GM10248 (cell line): ENCODE measurements around the gene RDH16.

Experiments used
- CTCF ChIA-PET: fragments of 300-600 bp; sonication (Branson Sonifier 250); formaldehyde crosslinking; extraction: SDS; loops from one replicate; lab custom pipeline; 2021; ENCODE audit warnings: antibody characterized with exemption; lab: Yijun Ruan, JAX
- POLR2A ChIA-PET: fragments of 350-650 bp; sonication (Branson Sonifier 250); formaldehyde crosslinking; extraction: SDS; loops from one replicate; lab custom pipeline; 2020; ENCODE audit warnings: antibody characterized with exemption; lab: Yijun Ruan, JAX
- DNase-seq: peaks from one replicate; pipeline ENCODE4 v3.0.0; 2012; ENCODE audit errors: extremely low spot score
- TF ChIP-seq, protein P1 (sequence below): IDR thresholded peaks from 2 replicates; pipeline ENCODE4 v1.5.1; 2012; ENCODE audit warnings: mild to moderate bottlenecking, low read depth; ENCODE audit errors: extremely low read depth, missing control alignments, control extremely low read depth

The RDH16 gene

DNA sequence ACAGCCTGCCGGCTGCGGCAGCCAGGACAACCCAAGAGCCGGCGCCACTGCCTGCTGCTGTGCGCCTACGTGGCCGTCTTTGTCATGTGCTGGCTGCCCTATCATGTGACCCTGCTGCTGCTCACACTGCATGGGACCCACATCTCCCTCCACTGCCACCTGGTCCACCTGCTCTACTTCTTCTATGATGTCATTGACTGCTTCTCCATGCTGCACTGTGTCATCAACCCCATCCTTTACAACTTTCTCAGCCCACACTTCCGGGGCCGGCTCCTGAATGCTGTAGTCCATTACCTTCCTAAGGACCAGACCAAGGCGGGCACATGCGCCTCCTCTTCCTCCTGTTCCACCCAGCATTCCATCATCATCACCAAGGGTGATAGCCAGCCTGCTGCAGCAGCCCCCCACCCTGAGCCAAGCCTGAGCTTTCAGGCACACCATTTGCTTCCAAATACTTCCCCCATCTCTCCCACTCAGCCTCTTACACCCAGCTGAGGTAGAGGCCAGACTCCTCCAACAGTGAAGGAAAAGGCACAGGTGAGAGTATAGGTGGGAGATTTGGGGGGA, 38.6 kb upstream of the RDH16 start:
- TF ChIP-seq, protein P1, sequence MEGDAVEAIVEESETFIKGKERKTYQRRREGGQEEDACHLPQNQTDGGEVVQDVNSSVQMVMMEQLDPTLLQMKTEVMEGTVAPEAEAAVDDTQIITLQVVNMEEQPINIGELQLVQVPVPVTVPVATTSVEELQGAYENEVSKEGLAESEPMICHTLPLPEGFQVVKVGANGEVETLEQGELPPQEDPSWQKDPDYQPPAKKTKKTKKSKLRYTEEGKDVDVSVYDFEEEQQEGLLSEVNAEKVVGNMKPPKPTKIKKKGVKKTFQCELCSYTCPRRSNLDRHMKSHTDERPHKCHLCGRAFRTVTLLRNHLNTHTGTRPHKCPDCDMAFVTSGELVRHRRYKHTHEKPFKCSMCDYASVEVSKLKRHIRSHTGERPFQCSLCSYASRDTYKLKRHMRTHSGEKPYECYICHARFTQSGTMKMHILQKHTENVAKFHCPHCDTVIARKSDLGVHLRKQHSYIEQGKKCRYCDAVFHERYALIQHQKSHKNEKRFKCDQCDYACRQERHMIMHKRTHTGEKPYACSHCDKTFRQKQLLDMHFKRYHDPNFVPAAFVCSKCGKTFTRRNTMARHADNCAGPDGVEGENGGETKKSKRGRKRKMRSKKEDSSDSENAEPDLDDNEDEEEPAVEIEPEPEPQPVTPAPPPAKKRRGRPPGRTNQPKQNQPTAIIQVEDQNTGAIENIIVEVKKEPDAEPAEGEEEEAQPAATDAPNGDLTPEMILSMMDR, result no peak
- CTCF ChIA-PET, result interaction anchor here (0.9 to 12.0 kb wide), 7 partner anchors 7 to 236 kb away, joined by 3 to 148 read pairs (median 12); partner anchors contain the start of gene HSD17B6
- DNase-seq, result no peak
- POLR2A ChIA-PET, result no interaction called here

DNA sequence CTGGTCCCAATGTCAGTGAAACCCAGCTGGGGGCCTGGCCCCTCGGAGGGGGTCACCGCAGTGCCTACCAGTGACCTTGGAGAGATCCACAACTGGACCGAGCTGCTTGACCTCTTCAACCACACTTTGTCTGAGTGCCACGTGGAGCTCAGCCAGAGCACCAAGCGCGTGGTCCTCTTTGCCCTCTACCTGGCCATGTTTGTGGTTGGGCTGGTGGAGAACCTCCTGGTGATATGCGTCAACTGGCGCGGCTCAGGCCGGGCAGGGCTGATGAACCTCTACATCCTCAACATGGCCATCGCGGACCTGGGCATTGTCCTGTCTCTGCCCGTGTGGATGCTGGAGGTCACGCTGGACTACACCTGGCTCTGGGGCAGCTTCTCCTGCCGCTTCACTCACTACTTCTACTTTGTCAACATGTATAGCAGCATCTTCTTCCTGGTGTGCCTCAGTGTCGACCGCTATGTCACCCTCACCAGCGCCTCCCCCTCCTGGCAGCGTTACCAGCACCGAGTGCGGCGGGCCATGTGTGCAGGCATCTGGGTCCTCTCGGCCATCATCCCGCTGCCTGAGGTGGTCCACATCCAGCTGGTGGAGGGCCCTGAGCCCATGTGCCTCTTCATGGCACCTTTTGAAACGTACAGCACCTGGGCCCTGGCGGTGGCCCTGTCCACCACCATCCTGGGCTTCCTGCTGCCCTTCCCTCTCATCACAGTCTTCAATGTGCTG, 38.0 kb upstream of the RDH16 start:
- ChIA-PET POLR2A (no interaction called here), CTCF (interaction anchor here (1.0 to 12.0 kb wide), 7 partner anchors 8 to 238 kb away, joined by 3 to 122 read pairs (median 8); partner anchors contain the start of genes HSD17B6 and ZBTB39)
- TF ChIP-seq, protein P1, result no peak
- no peak for DNase-seq

DNA sequence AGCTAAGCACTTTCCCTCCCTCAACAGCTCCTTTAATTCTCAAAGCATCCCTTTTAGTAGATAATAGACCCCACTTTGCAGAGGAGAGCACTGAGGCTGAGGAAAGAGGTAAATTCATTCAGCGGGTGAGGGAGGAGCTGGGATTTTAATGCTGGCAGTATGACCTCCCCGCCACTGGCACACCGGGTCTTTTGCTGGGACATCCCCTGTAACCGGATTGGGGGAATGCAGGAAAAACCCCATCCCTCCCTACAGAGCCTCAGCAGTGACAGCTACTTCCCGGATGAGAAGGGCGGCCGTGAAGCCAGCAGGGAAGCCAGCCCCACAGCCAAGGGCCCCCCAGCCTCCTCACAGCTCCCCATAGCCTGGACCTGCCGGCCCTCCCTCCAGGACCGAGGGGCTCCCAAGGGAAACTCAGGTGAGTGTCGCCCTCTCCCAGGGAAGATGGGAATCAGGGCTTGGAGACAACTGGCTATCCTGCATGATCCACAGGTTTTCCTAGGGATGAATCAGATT, 36.9 kb upstream of the RDH16 start:
- POLR2A ChIA-PET, result no interaction called here

DNA sequence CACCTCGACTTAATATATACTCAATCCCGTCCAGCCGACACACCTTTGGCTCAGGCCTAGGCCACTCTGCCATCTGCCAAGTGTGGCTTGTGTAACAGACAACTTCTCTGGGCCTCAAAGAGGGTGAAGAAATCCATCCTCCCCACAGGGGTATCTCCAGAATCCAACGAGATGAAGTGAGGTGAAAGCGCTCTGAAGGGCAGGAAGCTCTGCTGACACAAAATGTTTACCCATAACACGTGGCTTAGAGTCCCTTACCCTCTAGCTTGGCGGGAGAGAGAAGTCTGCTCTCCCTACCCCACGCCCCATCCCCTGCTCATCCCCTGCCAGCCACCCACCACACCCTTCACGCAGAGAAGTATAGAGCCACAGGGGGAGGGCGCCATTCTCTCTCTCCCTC, 35.9 kb upstream of the RDH16 start:
- ChIA-PET CTCF (interaction anchor here (1.0 to 3.3 kb wide), 6 partner anchors 10 to 231 kb away, joined by 3 to 15 read pairs (median 6); partner anchors contain the start of genes HSD17B6 and ZBTB39), POLR2A (no interaction called here)
- DNase-seq, result no peak
- TF ChIP-seq, protein P1, result no peak

More for the DNA sequence above, 36.9 kb upstream of the RDH16 start:
- CTCF ChIA-PET, result interaction anchor here (1.0 to 3.3 kb wide), 7 partner anchors 9 to 232 kb away, joined by 3 to 15 read pairs (median 3); partner anchors contain the start of genes HSD17B6 and ZBTB39
- no peak for DNase-seq
- TF ChIP-seq, protein P1, result no peak

DNA sequence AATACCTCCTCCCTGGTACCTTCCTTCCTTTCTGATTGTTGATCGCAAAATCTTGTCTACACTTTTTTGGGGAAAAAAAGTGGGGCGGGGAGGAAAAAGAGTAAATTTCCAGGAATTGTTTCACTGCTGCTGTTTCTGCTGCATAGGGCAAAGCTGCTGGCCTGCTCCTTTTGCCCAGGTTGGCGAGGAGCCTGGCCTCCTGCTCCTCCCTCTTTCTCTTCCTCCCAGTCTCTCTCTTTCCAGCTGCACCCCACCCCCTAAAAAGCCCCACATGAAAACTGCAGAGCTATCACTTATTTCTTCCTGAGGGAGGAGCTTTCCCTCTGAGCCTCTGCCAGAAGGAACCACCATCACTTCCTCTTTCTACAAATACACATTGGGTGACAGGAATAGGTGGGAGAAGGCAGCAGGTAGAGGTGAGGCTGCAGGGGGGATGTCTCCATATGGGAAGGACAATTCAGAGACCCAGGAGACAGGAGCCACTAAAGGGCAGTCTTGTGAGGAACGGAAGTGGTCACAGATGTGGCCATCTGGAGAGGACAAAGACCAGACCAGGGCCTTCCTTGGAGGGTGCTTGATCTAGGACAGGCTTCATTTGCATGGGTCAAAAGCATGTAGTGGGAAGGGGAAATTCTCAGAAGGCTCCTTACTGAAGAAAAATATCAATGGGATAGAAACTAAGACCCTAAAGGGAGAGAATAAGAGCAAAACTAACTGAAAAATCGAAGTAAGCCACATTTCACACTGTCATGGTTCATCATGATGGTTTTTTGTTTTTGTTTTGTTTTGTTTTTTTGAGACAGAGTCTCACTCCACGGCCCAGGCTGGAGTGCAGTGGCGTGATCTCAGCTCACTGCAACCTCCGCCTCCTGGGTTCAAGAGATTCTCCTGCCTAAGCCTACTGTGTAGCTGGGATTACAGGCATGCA, 34.2 kb upstream of the RDH16 start:
- DNase-seq, result no peak
- TF ChIP-seq, protein P1, result no peak
- POLR2A ChIA-PET, result no interaction called here
- CTCF ChIA-PET, result interaction anchor here (0.7 to 2.0 kb wide), 6 partner anchors 10 to 253 kb away, joined by 3 to 10 read pairs (median 5); partner anchors contain the start of gene ZBTB39
